ENCODE measurements around the gene KLK1.
"Not testable (repeated sequence)": the region's sequence is repeated elsewhere in the genome, so short reads cannot be mapped to it uniquely, and the experiment has no call there.

The KLK1 gene

GRCh38 chr19:50811622-50812238 is 11.9 kb downstream of the KLK1 start:
- H3K9me3 ChIP-seq (ENCODE audit: control insufficient read depth, low read length); H3K36me3 ChIP-seq (ENCODE audit: control insufficient read depth, insufficient read depth, low read length, severe bottlenecking); DNase-seq (ENCODE audit: low read depth); H3K9ac ChIP-seq (ENCODE audit: low read length); H3K4me1 ChIP-seq (ENCODE audit: control insufficient read depth, insufficient read depth, low read length); H3K4me3 ChIP-seq (ENCODE audit: low read length): not testable (repeated sequence)
- peaks cover 18% of the 10 kb centered on the region for H3K27me3 ChIP-seq (replicated peaks; ENCODE audit: control insufficient read depth, insufficient read depth, low read length)

- no peak overlapping the region for H3K9ac ChIP-seq (ENCODE audit: low read length)
- H3K4me1 ChIP-seq (ENCODE audit: control insufficient read depth, insufficient read depth, low read length), result no peaks in the 10 kb centered on the region
- H3K4me3 ChIP-seq (ENCODE audit: low read length), result no peak overlapping the region
- H3K9me3 ChIP-seq (ENCODE audit: control insufficient read depth, low read length), result no peaks in the 10 kb centered on the region
- H3K27me3 ChIP-seq (replicated peaks; ENCODE audit: control insufficient read depth, insufficient read depth, low read length), result peaks cover 7% of the 10 kb centered on the region
- no peaks in the 10 kb centered on the region for H3K36me3 ChIP-seq (ENCODE audit: control insufficient read depth, insufficient read depth, low read length, severe bottlenecking)
- no peak for DNase-seq (ENCODE audit: low read depth)
These were observed 14.7 kb downstream of the KLK1 start for GRCh38 chr19:50808856-50809255.

- peaks cover 14% of the 10 kb centered on the region for H3K36me3 ChIP-seq (ENCODE audit: control insufficient read depth, insufficient read depth, low read length, severe bottlenecking)
- no peaks in the 10 kb centered on the region for H3K27me3 ChIP-seq (replicated peaks; ENCODE audit: control insufficient read depth, insufficient read depth, low read length)
- no peaks in the 10 kb centered on the region for H3K9me3 ChIP-seq (ENCODE audit: control insufficient read depth, low read length)
- peak overlapping the region; percentile 99 for H3K4me3 ChIP-seq (ENCODE audit: low read length)
- peaks cover 15% of the 10 kb centered on the region for H3K4me1 ChIP-seq (ENCODE audit: control insufficient read depth, insufficient read depth, low read length)
- H3K9ac ChIP-seq (ENCODE audit: low read length), result peak overlapping the region; percentile 100
- DNase-seq (ENCODE audit: low read depth), result peak; percentile 100
These were observed 18.9 kb downstream of the KLK1 start for GRCh38 chr19:50804420-50805272.

GRCh38 chr19:50803633-50804419 is 19.8 kb downstream of the KLK1 start:
- H3K4me1 ChIP-seq (ENCODE audit: control insufficient read depth, insufficient read depth, low read length), result peaks cover 15% of the 10 kb centered on the region
- peaks cover 20% of the 10 kb centered on the region for H3K36me3 ChIP-seq (ENCODE audit: control insufficient read depth, insufficient read depth, low read length, severe bottlenecking)
- H3K9ac ChIP-seq (ENCODE audit: low read length), result peak overlapping the region; percentile 100
- DNase-seq (ENCODE audit: low read depth), result peak; percentile 55
- H3K4me3 ChIP-seq (ENCODE audit: low read length), result peak overlapping the region; percentile 99
- no peaks in the 10 kb centered on the region for H3K27me3 ChIP-seq (replicated peaks; ENCODE audit: control insufficient read depth, insufficient read depth, low read length)
- H3K9me3 ChIP-seq (ENCODE audit: control insufficient read depth, low read length), result no peaks in the 10 kb centered on the region

GRCh38 chr19:50801107-50801506 is 22.5 kb downstream of the KLK1 start:
- peaks cover 15% of the 10 kb centered on the region for H3K4me1 ChIP-seq (ENCODE audit: control insufficient read depth, insufficient read depth, low read length)
- H3K4me3 ChIP-seq (ENCODE audit: low read length), result no peak overlapping the region
- no peak for DNase-seq (ENCODE audit: low read depth)
- H3K9me3 ChIP-seq (ENCODE audit: control insufficient read depth, low read length), result no peaks in the 10 kb centered on the region
- no peaks in the 10 kb centered on the region for H3K27me3 ChIP-seq (replicated peaks; ENCODE audit: control insufficient read depth, insufficient read depth, low read length)
- no peak overlapping the region for H3K9ac ChIP-seq (ENCODE audit: low read length)
- H3K36me3 ChIP-seq (ENCODE audit: control insufficient read depth, insufficient read depth, low read length, severe bottlenecking), result peaks cover 39% of the 10 kb centered on the region

- H3K27me3 ChIP-seq (replicated peaks; ENCODE audit: control insufficient read depth, insufficient read depth, low read length), result no peaks in the 10 kb centered on the region
- H3K4me1 ChIP-seq (ENCODE audit: control insufficient read depth, insufficient read depth, low read length), result peaks cover 15% of the 10 kb centered on the region
- no peaks in the 10 kb centered on the region for H3K9me3 ChIP-seq (ENCODE audit: control insufficient read depth, low read length)
- DNase-seq (ENCODE audit: low read depth), result no peak
- H3K36me3 ChIP-seq (ENCODE audit: control insufficient read depth, insufficient read depth, low read length, severe bottlenecking), result peaks cover 39% of the 10 kb centered on the region
- no peak overlapping the region for H3K4me3 ChIP-seq (ENCODE audit: low read length)
- H3K9ac ChIP-seq (ENCODE audit: low read length), result no peak overlapping the region
These were observed 24.1 kb downstream of the KLK1 start for GRCh38 chr19:50799547-50799851.

- no peaks in the 10 kb centered on the region for H3K9me3 ChIP-seq (ENCODE audit: control insufficient read depth, low read length)
- peaks cover 15% of the 10 kb centered on the region for H3K4me1 ChIP-seq (ENCODE audit: control insufficient read depth, insufficient read depth, low read length)
- no peaks in the 10 kb centered on the region for H3K27me3 ChIP-seq (replicated peaks; ENCODE audit: control insufficient read depth, insufficient read depth, low read length)
- H3K4me3 ChIP-seq (ENCODE audit: low read length), result no peak overlapping the region
- no peak for DNase-seq (ENCODE audit: low read depth)
- peaks cover 39% of the 10 kb centered on the region for H3K36me3 ChIP-seq (ENCODE audit: control insufficient read depth, insufficient read depth, low read length, severe bottlenecking)
- H3K9ac ChIP-seq (ENCODE audit: low read length), result no peak overlapping the region
These were observed 24.7 kb downstream of the KLK1 start for GRCh38 chr19:50798659-50799546.

- DNase-seq (ENCODE audit: low read depth), result no peak
- Histone ChIP-seq H3K27me3 (replicated peaks; ENCODE audit: control insufficient read depth, insufficient read depth, low read length) (no peaks in the 10 kb centered on the region), H3K4me3 (ENCODE audit: low read length) (no peak overlapping the region), H3K4me1 (ENCODE audit: control insufficient read depth, insufficient read depth, low read length) (peaks cover 7% of the 10 kb centered on the region), H3K36me3 (ENCODE audit: control insufficient read depth, insufficient read depth, low read length, severe bottlenecking) (peaks cover 39% of the 10 kb centered on the region), H3K9me3 (ENCODE audit: control insufficient read depth, low read length) (no peaks in the 10 kb centered on the region), H3K9ac (ENCODE audit: low read length) (no peak overlapping the region)
These were observed 25.6 kb downstream of the KLK1 start for GRCh38 chr19:50797781-50798658.

- Histone ChIP-seq H3K27me3 (replicated peaks; ENCODE audit: control insufficient read depth, insufficient read depth, low read length) (no peaks in the 10 kb centered on the region), H3K4me3 (ENCODE audit: low read length) (no peak overlapping the region), H3K4me1 (ENCODE audit: control insufficient read depth, insufficient read depth, low read length) (peaks cover 1% of the 10 kb centered on the region), H3K36me3 (ENCODE audit: control insufficient read depth, insufficient read depth, low read length, severe bottlenecking) (peaks cover 39% of the 10 kb centered on the region), H3K9ac (ENCODE audit: low read length) (no peak overlapping the region), H3K9me3 (ENCODE audit: control insufficient read depth, low read length) (no peaks in the 10 kb centered on the region)
- DNase-seq (ENCODE audit: low read depth), result no peak
These were observed 26.2 kb downstream of the KLK1 start for GRCh38 chr19:50797429-50797780.
